IMR-90 (cell line): Measurements from ENCODE around the gene RAI1. TPM values are rescaled to one million over a fixed set of nuclear protein-coding genes. Genes with fewer than 3 reads are reported as not detected.

ENCODE experiments used
- ATAC-seq: fragments of 200-7000 bp; cut with Tn5 transposase; 2 replicates; pipeline ENCODE4 v1.9.1; 2020; ENCODE audit warnings: low read depth, mild to moderate bottlenecking, moderate library complexity
- BruUV-seq: library from RNA; stranded (reverse); fragments of 400-500 nt; replicated peaks from 2 replicates; lab custom pipeline; 2021; lab: Mats Ljungman, UMichigan
- CTCF ChIA-PET: fragments of 300-600 bp; formaldehyde crosslinking; extraction: SDS; loops from one replicate; lab custom pipeline; 2021; ENCODE audit warnings: antibody characterized with exemption; lab: Yijun Ruan, JAX
- POLR2A ChIA-PET: fragments of 300-600 bp; sonication (Branson Sonifier 250); formaldehyde crosslinking; loops from one replicate; lab custom pipeline; 2022; ENCODE audit warnings: antibody characterized with exemption; ENCODE audit not compliant: unreplicated experiment; lab: Charles Lee
- DNase-seq: peaks from one replicate; pipeline ENCODE4 v3.0.0; 2013
- H2AFZ ChIP-seq: replicated peaks from 2 replicates; pipeline ENCODE3; 2013; ENCODE audit warnings: low read length, mild to moderate bottlenecking; ENCODE audit not compliant: poor library complexity
- H2AK5ac ChIP-seq: 2 replicates; pipeline ENCODE4 v1.6.1; 2013; ENCODE audit warnings: low read depth, low read length, inconsistent platforms
- H2AK9ac ChIP-seq: replicated peaks from 2 replicates; pipeline ENCODE3; 2013; ENCODE audit warnings: mild to moderate bottlenecking, low read depth, low read length, moderate library complexity; ENCODE audit not compliant: poor library complexity
- H2BK120ac ChIP-seq: 2 replicates; pipeline ENCODE4 v1.6.1; 2013; ENCODE audit warnings: low read depth, low read length, inconsistent platforms
- H2BK15ac ChIP-seq: 3 replicates; pipeline ENCODE4 v1.6.1; 2013; ENCODE audit warnings: low read depth, low read length, inconsistent platforms
- H2BK20ac ChIP-seq: 2 replicates; pipeline ENCODE4 v1.6.1; 2013; ENCODE audit warnings: low read depth, mild to moderate bottlenecking, inconsistent platforms, low read length, moderate library complexity
- H2BK5ac ChIP-seq: 2 replicates; pipeline ENCODE4 v1.6.1; 2013; ENCODE audit warnings: mild to moderate bottlenecking, low read depth, low read length, inconsistent platforms; ENCODE audit not compliant: poor library complexity, severe bottlenecking
- H3K14ac ChIP-seq: replicated peaks from 2 replicates; pipeline ENCODE4 v1.6.1; 2013; ENCODE audit warnings: low read depth, low read length, inconsistent platforms
- H3K18ac ChIP-seq: 2 replicates; pipeline ENCODE4 v1.6.1; 2013; ENCODE audit warnings: low read depth, low read length, control low read depth
- H3K23ac ChIP-seq: 2 replicates; pipeline ENCODE4 v1.6.1; 2013; ENCODE audit warnings: low read depth, low read length, inconsistent platforms
- H3K27ac ChIP-seq: 2 replicates; pipeline ENCODE4 v1.5.1; 2013; ENCODE audit warnings: mild to moderate bottlenecking, control low read depth, low read length; ENCODE audit not compliant: insufficient read depth
- H3K27me3 ChIP-seq: 2 replicates; pipeline ENCODE4 v1.6.1; 2013; ENCODE audit warnings: low read length; ENCODE audit not compliant: control insufficient read depth, insufficient read depth
- H3K36me3 ChIP-seq: 2 replicates; pipeline ENCODE4 v1.6.1; 2013; ENCODE audit warnings: low read length, mixed read lengths; ENCODE audit not compliant: control insufficient read depth, insufficient read depth
- H3K4ac ChIP-seq: 2 replicates; pipeline ENCODE4 v1.6.1; 2013; ENCODE audit warnings: low read depth, low read length, inconsistent platforms
- H3K4me1 ChIP-seq: 2 replicates; pipeline ENCODE4 v1.6.1; 2013; ENCODE audit warnings: low read length, mixed read lengths; ENCODE audit not compliant: control insufficient read depth, insufficient read depth
- H3K4me2 ChIP-seq: 2 replicates; pipeline ENCODE4 v1.6.1; 2013; ENCODE audit warnings: low read depth, mild to moderate bottlenecking, control low read depth, low read length, moderate library complexity
- H3K4me3 ChIP-seq: 2 replicates; pipeline ENCODE4 v1.5.1; 2013; ENCODE audit warnings: low read depth, mild to moderate bottlenecking, control low read depth, low read length, moderate library complexity; ENCODE audit not compliant: insufficient read depth
- H3K56ac ChIP-seq: 2 replicates; pipeline ENCODE4 v1.6.1; 2013; ENCODE audit warnings: low read length, inconsistent platforms; ENCODE audit not compliant: insufficient read depth; ENCODE audit errors: extremely low read depth
- H3K79me1 ChIP-seq, 2 experiments: 2 replicates each; pipeline ENCODE4 v1.6.1; 2013; ENCODE audit warnings: low read length in 2 of 2, inconsistent platforms in 1 of 2, low read depth in 1 of 2
- H3K9ac ChIP-seq: 2 replicates; pipeline ENCODE4 v1.6.1; 2013; ENCODE audit warnings: low read depth, low read length, control low read depth
- H3K9me1 ChIP-seq: 2 replicates; pipeline ENCODE4 v1.6.1; 2013; ENCODE audit warnings: low read length, inconsistent platforms; ENCODE audit not compliant: insufficient read depth
- H3K9me3 ChIP-seq: 2 replicates; pipeline ENCODE4 v1.6.1; 2013; ENCODE audit warnings: low read length; ENCODE audit not compliant: control insufficient read depth, insufficient read depth
- H4K20me1 ChIP-seq: 2 replicates; pipeline ENCODE4 v1.6.1; 2013; ENCODE audit warnings: low read length, inconsistent platforms; ENCODE audit not compliant: insufficient read depth
- H4K5ac ChIP-seq: 2 replicates; pipeline ENCODE4 v1.6.1; 2013; ENCODE audit warnings: mild to moderate bottlenecking, low read depth, low read length, control low read depth
- H4K8ac ChIP-seq, 2 experiments: 2 replicates each; pipeline ENCODE4 v1.6.1; 2013; ENCODE audit warnings: low read depth in 2 of 2, low read length in 2 of 2, control low read depth in 1 of 2, inconsistent platforms in 1 of 2
- H4K91ac ChIP-seq: 2 replicates; pipeline ENCODE4 v1.6.1; 2013; ENCODE audit warnings: low read depth, low read length, inconsistent platforms; ENCODE audit not compliant: insufficient read depth
- BHLHE40 ChIP-seq: fragments of 150-350 bp; IDR thresholded peaks from 2 replicates; pipeline ENCODE4 v1.6.1; 2016; ENCODE audit warnings: mild to moderate bottlenecking, low read depth, low read length
- CEBPB ChIP-seq: IDR thresholded peaks from 2 replicates; pipeline ENCODE4 v1.6.1; 2012; ENCODE audit warnings: low read depth, low read length, improper control_type of control experiment
- ELK1 ChIP-seq: fragments of 150-350 bp; IDR thresholded peaks from 2 replicates; pipeline ENCODE4 v1.6.1; 2016; ENCODE audit warnings: low read depth, mild to moderate bottlenecking, low read length, moderate library complexity, borderline replicate concordance
- FOS ChIP-seq: fragments of 150-350 bp; IDR thresholded peaks from 2 replicates; pipeline ENCODE4 v1.6.1; 2016; ENCODE audit warnings: low read depth, low read length
- MXI1 ChIP-seq: IDR thresholded peaks from 2 replicates; pipeline ENCODE4 v1.6.1; 2012; ENCODE audit warnings: low read depth, mild to moderate bottlenecking, low read length, moderate library complexity, borderline replicate concordance
- POLR2A ChIP-seq: IDR thresholded peaks from 2 replicates; pipeline ENCODE4 v1.6.1; 2012; ENCODE audit warnings: mild to moderate bottlenecking, low read depth, low read length
- RAD21 ChIP-seq: IDR thresholded peaks from 2 replicates; pipeline ENCODE4 v1.6.1; 2012; ENCODE audit warnings: low read length, improper control_type of control experiment
- RCOR1 ChIP-seq: IDR thresholded peaks from 2 replicates; pipeline ENCODE4 v1.6.1; 2012; ENCODE audit warnings: mild to moderate bottlenecking, low read length, improper control_type of control experiment; ENCODE audit not compliant: insufficient replicate concordance
- USF2 ChIP-seq: fragments of 150-350 bp; IDR thresholded peaks from 2 replicates; pipeline ENCODE4 v1.6.1; 2017; ENCODE audit warnings: mild to moderate bottlenecking, antibody characterized with exemption, low read length, low read depth
- WGBS, 2 experiments: methylation state at CpG; one replicate each; pipeline versions ENCODE4 v1.1.5 to v1.1.7; 2013; ENCODE audit warnings: missing lambda C conversion rate in 2 of 2; ENCODE audit not compliant: insufficient read length in 1 of 2; ENCODE audit errors: extremely low coverage in 2 of 2; 5-methylcytosine and 5-hydroxymethylcytosine counted together
- dilution Hi-C: fragments of 300-500 bp; cut with HindIII; formaldehyde crosslinking; loops from one replicate; pipeline ENCODE4 v1.14.3; 2018; ENCODE audit warnings: low sequenced_read_pairs; ENCODE audit not compliant: unreplicated experiment
- in situ Hi-C: fragments of 300-500 bp; cut with MboI; formaldehyde crosslinking; loops from 3 replicates; pipeline ENCODE4 v1.14.3; 2019; ENCODE audit warnings: low sequenced_read_pairs, inconsistent platforms, mixed read lengths
- intact Hi-C: fragments of 100-400 bp; cut with micrococcal nuclease; formaldehyde crosslinking; loops from 2 replicates; pipeline ENCODE4 v1.10.0; 2022
- polyA plus RNA-seq, 3 experiments: library from polyadenylated mRNA; depleted of rRNA; stranded (reverse); fragments of >200 nt; gene quantifications; 2 replicates each; pipeline ENCODE4 v1.2.3, GENCODE V29; 2012; ENCODE audit warnings: low replicate concordance in 1 of 3
- total RNA-seq: library from RNA; depleted of rRNA; stranded (reverse); fragments of >200 nt; gene quantifications from 2 replicates; pipeline ENCODE4 v1.2.3, GENCODE V29; 2012

Gene RAI1
- total and polyA plus RNA-seq, 2 of the 4 experiments (the other 2 are of a cell fraction): 1.8 to 10.5 TPM

- Histone ChIP-seq H3K27ac (no peak overlapping the region), H3K4me1 (peaks cover 31% of the 10 kb centered on the region), H3K27me3 (no peaks in the 10 kb centered on the region), H2BK120ac (no peak overlapping the region), H2AK5ac (peak overlapping the region; percentile 64; the same call in 1 of the 2 replicates), H2AFZ (no peak overlapping the region), H4K20me1 (peaks cover 69% of the 10 kb centered on the region), H3K4me2 (no peak overlapping the region), H3K4ac (no peak overlapping the region), H2BK15ac (no peak overlapping the region), H3K4me3 (no peak overlapping the region), H3K56ac (no peak overlapping the region), H3K36me3 (peaks cover 61% of the 10 kb centered on the region), H4K5ac (no peak overlapping the region), H2BK20ac (no peak overlapping the region), H4K8ac (no peak overlapping the region), H3K9me3 (no peaks in the 10 kb centered on the region), H2BK5ac (no peak overlapping the region), H3K9ac (no peak overlapping the region), H3K14ac (no peak overlapping the region), H3K79me1 (peaks cover 18 to 55% of the 10 kb centered on the region in 2 experiments), H3K9me1 (peaks cover 18% of the 10 kb centered on the region), H4K91ac (no peak overlapping the region), H2AK9ac (no peak overlapping the region), H3K18ac (no peak overlapping the region), H3K23ac (no peak overlapping the region)
- DNase-seq: no peak
- TF ChIP-seq ELK1: no peak
- no peak for TF ChIP-seq RCOR1
- TF ChIP-seq POLR2A: no peak
- no peak for TF ChIP-seq FOS
- no peak for TF ChIP-seq USF2
- no peak for TF ChIP-seq CEBPB
- no peak for TF ChIP-seq MXI1
- no peak for TF ChIP-seq BHLHE40
- TF ChIP-seq RAD21: no peak
- ATAC-seq: no peak
- CTCF ChIA-PET: no interaction called here
- POLR2A ChIA-PET: interaction anchor here (0.9 kb wide), 1 partner anchor 118 kb away, joined by 3 read pairs; no protein-coding TSS in a partner anchor
- BruUV-seq: no TSS peak
- dilution Hi-C loops (no loop called here), in situ Hi-C loops (no loop called here), intact Hi-C loops (no loop called here)
- 96% methylated on average over 8 of the region's 10 CpGs; no CpG with 5 or more reads in 1 of the 2 experiments for WGBS, 2 experiments
These were observed 136.3 kb downstream of the RAI1 start for GRCh38 chr17:17817552-17817947.
